SH-SY5Y (cell line): Measurements from ENCODE around the gene AADACL3.

Experiments
- GATA2 ChIP-seq: IDR thresholded peaks from 2 replicates; pipeline ENCODE4 v1.6.1; 2011; ENCODE audit warnings: mild to moderate bottlenecking, low read depth, low read length
- GATA3 ChIP-seq: IDR thresholded peaks from 2 replicates; pipeline ENCODE4 v1.6.1; 2011; ENCODE audit warnings: low read depth, mild to moderate bottlenecking, low read length, moderate library complexity

AADACL3 gene

DNA sequence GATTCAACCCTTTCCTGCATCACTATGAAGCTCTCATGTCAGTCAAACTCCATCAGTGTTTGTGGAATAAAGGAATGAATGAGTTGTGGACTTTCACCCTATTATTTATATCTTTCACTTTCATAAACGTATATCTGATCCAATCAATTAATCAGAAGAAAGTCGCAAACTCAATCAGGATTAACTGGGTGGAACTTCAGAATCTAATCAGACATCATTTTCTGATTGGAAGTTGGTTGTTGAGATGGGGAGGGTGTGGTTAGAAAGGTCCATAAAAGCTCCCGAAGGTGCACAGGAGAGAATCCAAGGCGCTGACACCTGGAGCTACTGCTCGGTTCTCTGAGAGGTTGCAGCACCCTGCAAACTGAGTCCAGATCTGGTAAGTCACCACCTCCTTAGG is 57.5 kb downstream of the AADACL3 start, which contains the start of gene PRAMEF12:
TSS of gene PRAMEF12 (plus strand) at position 301 of the 400 bp plus-strand sequence. CDS start 1,130 bp downstream, outside the sequence.
- TF ChIP-seq GATA2 (no peak), GATA3 (no peak)

DNA sequence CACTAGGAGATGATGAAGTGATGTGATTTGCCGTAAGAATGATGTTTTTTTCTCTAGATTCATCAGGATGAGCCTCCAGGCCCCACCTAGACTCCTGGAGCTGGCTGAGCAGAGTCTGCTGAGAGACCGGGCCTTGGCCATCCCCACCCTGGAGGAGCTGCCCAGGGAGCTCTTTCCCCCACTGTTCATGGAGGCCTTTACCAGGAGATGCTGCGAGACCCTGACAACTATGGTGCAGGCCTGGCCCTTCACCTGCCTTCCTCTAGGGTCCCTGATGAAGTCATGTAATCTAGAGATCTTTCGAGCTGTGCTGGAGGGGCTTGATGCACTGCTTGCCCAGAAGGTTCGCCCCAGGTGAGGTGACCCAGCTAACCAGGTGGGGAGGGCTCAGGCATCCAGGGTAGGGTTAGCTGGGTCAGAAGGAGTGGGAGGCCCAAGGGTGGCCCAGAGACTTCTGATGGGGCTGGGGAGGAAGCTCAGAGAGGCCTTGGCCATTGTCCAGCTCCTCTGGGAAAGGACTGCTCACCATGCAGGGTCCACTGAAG is 59.0 kb downstream of the AADACL3 start:
- TF ChIP-seq GATA2 (no peak), GATA3 (no peak)

DNA sequence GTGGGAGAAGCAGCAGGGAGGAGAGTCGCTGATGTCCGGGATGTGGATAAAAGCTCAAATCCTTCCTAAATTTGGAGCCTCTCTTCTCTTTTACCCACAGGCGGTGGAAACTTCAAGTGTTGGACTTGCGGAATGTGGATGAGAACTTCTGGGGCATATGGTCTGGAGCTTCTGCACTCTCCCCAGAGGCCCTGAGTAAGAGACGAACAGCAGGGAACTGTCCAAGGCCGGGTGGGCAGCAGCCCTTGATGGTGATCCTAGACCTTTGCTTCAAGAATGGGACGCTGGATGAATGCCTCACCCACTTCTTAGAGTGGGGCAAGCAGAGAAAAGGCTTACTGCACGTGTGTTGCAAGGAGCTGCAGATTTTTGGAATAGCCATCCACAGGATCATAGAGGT is 59.5 kb downstream of the AADACL3 start:
- TF ChIP-seq GATA2, result no peak
- no peak for TF ChIP-seq GATA3

DNA sequence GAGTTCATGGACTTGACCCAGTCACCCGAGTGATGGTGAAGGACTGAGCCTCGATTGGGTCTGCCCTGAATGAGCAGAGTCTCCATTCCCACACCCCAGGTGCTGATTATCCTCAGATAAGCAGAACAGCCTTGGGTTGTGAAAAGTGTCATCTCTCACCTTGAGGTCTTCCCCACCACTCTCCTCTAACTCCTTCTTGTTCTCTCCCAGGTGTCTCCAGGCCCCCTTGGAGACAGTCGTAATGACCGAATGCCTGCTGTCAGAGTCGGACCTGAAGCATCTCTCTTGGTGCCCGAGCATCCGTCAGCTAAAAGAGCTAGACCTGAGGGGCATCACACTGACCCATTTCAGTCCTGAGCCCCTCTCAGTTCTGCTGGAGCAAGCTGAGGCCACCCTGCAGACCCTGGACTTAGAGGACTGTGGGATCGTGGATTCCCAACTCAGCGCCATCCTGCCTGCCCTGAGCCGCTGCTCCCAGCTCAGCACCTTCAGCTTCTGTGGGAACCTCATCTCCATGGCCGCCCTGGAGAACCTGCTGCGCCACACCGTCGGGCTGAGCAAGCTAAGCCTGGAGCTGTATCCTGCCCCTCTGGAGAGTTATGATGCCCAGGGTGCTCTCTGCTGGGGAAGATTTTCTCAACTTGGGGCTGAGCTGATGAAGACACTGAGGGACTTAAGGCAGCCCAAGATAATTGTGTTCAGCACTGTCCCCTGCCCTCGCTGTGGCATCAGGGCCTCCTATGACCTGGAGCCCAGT is 61.1 kb downstream of the AADACL3 start:
- TF ChIP-seq GATA2, result no peak
- no peak for TF ChIP-seq GATA3
